SK-N-MC (cell line): Measurements from ENCODE around the gene TRAPPC3.

Source experiments
- DNase-seq: peaks from one replicate; pipeline ENCODE4 v3.0.0-alpha.2; 2011; ENCODE audit warnings: low read depth, low spot score
- H3K27ac ChIP-seq: fragments of 200-600 bp; sonication (generic); 2 replicates; pipeline ENCODE4 v1.5.1; 2016; ENCODE audit warnings: mixed run types
- H3K36me3 ChIP-seq: fragments of 200-600 bp; sonication (generic); 2 replicates; pipeline ENCODE4 v1.6.1; 2017; ENCODE audit warnings: antibody characterized with exemption, low read length, mixed read lengths; ENCODE audit not compliant: insufficient read depth
- H3K4me3 ChIP-seq: fragments of 200-600 bp; sonication (generic); 2 replicates; pipeline ENCODE4 v1.5.1; 2016
- H3K9ac ChIP-seq: fragments of 200-600 bp; sonication (generic); 2 replicates; pipeline ENCODE4 v1.8.0; 2017; ENCODE audit warnings: mixed run types, mixed read lengths; ENCODE audit not compliant: insufficient read length
- H3K9me3 ChIP-seq: fragments of 200-600 bp; sonication (generic); 2 replicates; pipeline ENCODE4 v1.6.1; 2017; ENCODE audit warnings: low read depth, mild to moderate bottlenecking, antibody characterized with exemption, low read length, moderate library complexity, mixed read lengths
- EZH2 ChIP-seq: fragments of 200-600 bp; sonication (generic); IDR thresholded peaks from one replicate; pipeline ENCODE4 v1.6.1; 2017; ENCODE audit warnings: antibody characterized with exemption
- FOXP2 ChIP-seq: optimal IDR thresholded peaks from 2 replicates; pipeline ENCODE3; 2011; ENCODE audit warnings: mild to moderate bottlenecking, moderate library complexity; ENCODE audit not compliant: insufficient read depth; ENCODE audit errors: extremely low read length, control extremely low read depth
- POLR2AphosphoS5 ChIP-seq: IDR thresholded peaks from 2 replicates; pipeline ENCODE4 v1.6.1; 2012; ENCODE audit warnings: mild to moderate bottlenecking, low read depth, low read length, borderline replicate concordance

The TRAPPC3 gene

DNA sequence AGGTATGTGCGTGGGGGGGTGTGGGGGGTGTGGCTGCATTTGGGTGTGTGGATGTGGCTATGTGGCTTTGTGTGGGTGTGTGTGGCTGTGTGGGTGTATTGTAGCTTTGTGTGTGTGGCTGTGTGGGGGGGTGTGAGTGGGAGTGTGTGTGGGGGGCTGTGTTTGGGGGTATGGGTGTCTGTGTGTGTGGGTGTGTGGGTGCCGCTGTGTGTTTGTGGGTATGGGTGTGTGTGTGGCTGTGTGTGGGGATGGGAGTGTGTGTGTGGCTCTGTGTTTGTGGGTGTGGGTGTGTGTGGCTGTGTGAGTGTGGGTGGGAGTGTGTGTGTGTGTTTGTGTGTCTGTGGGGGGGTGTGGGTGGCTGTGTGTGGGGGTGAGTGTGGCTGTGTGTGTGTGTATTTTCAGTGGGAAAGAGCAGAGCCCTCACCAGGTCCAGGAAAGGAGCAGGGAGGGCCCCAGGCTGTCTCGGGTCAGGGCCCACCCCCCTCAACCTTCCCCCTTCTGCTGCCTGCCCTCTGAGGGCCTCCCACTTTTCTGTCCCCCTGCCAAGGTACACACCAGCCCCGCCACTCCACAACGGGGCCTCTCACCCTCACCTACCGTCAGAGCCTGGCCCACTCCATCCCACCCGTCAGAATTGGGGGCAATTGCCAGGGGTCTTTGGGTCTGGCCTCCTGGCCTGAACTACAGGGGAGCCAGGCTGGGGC, 22.3 kb downstream of the TRAPPC3 start:
- TF ChIP-seq EZH2 (no peak), POLR2AphosphoS5 (no peak), FOXP2 (no peak)
- no peaks in the 10 kb centered on the region for H3K9me3 ChIP-seq
- H3K4me3 ChIP-seq, result no peak overlapping the region
- no peak overlapping the region for H3K27ac ChIP-seq
- H3K36me3 ChIP-seq, result no peaks in the 10 kb centered on the region
- no peak for DNase-seq
- H3K9ac ChIP-seq, result no peak overlapping the region

DNA sequence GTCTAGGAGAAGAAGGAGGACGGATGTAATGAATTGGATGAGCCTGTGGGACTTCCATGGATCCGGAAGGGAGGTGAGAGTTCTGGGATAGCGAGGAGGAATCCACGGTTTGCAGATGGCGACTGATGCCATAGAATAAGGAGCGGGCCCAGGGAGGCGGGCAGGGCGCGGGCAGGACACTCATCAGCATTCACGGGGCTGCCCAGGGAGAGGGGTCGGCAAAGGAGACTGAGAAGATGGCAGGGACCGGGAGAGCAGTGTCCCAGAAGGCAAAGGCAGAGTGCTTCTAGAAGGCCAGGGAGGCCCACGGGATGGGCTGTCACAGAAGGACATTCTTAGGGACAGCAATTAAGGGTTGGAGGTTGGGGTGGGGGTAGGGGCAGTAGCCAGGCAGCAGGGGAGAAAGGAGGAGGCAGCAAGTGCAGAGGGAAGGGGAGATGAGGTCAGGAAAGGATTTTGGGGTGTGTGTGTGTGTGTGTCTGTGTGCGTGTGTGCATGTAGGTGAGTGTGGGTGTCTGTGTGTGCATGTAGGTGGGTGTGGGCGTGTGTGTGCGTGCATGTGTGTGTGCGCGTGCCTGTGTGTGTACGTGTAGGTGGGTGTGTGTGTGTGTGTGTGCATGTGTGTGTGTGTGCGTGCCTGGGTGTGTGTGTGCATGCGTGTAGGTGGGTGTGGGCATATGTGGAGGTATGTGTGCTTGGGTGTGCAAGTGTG, 23.1 kb downstream of the TRAPPC3 start:
- no peak overlapping the region for H3K9ac ChIP-seq
- TF ChIP-seq EZH2, result no peak
- TF ChIP-seq FOXP2, result no peak
- no peak for TF ChIP-seq POLR2AphosphoS5

DNA sequence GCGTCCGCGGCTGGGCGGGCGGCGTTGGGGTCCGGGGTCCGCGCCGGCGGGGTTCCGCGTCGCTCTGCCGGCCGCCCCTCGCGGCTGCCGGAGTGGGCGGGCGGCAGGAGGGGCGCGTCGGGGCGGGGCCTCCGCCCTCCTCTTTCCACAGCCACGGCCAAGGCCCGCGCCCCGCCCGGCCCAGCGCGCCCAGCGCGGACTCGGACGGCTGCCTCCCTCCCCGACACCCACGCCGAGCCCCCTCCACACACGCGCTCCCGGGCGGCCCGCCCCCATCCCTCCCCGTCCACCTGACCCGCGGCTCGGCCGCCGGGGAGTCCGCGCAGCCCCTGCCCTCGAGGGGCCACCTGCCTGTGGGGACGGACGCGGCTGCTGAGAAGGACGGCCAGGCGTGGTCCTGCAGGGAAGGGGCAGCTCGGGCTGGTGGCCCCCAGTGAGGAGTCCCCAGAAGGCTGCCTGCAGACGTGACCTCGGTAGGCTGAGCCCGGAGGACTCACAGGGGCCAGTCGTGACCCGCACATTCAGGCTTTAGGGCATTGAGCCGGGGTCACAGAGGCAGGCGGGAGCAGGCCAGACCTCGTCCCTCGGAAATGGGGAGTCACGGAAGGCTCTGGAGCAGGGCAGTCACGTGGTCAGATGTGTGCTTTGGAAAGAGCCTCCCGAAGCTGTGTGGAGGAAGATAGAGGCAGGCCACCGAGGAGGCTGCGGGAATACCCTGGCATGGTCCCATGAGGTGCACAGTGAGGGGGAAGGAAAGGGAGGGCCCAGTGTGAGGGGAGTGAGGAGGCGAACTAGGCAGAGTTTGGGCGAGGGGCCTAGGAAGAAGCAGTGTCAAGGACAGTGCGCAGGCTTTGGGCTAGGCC, 23.9 kb downstream of the TRAPPC3 start, which contains the start of gene COL8A2:
TSS of gene COL8A2 (minus strand) at position 94 of the 863 bp plus-strand sequence. CDS start 24,980 bp downstream, outside the sequence.
- no peak within 1 kb of the TSS for H3K4me3 ChIP-seq
- no peak within 1 kb of the TSS for H3K9ac ChIP-seq
- DNase-seq, result no peak
- H3K27ac ChIP-seq, result no peak within 1 kb of the TSS
- no peaks in the 10 kb centered on the region for H3K9me3 ChIP-seq
- H3K36me3 ChIP-seq, result no peaks in the 10 kb centered on the region
- TF ChIP-seq EZH2, result no peak
- TF ChIP-seq FOXP2, result no peak
- TF ChIP-seq POLR2AphosphoS5, result no peak

More for the DNA sequence above, 23.1 kb downstream of the TRAPPC3 start:
- Histone ChIP-seq H3K9me3 (no peaks in the 10 kb centered on the region), H3K4me3 (no peak overlapping the region), H3K27ac (no peak overlapping the region), H3K36me3 (no peaks in the 10 kb centered on the region)
- no peak for DNase-seq

DNA sequence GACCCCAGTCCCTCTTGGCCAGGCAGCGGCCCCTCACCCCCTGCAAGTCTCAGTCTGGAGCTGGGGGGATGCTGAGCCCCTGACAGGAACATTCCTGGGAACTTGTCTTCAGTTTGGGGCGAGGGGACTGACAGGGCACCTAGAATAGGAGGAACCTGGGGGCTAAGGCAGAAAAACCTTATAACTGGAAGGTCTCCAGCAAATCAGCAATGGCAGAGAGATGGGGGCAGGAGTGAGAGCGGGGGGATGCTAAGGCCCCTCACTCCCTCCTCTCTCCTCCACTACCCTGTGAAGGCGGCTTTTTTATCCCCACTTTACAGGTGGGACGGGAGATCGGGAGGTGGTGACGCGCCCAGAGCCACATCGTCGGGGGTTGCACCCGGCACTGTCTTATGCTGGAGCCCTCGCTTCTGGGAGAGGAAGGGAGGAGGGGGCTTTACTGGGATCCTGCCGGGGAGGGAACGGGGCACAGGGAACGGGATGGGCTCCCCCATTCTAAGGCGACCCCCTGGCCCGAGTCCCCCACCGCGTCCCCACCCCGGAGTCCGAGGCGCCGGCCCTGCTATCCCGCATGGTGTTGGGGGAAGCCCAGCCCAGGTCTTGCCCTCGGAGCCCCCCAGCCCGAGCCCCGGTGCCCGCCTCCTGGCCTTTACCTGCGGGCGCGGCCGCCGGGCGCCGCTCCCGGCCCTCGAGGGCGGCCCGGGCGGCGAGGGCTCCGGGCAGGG, 24.7 kb downstream of the TRAPPC3 start:
- H3K9ac ChIP-seq, result no peak overlapping the region
- TF ChIP-seq EZH2 (no peak), POLR2AphosphoS5 (no peak)
- DNase-seq, result no peak
- no peaks in the 10 kb centered on the region for H3K9me3 ChIP-seq
- no peak overlapping the region for H3K27ac ChIP-seq
- no peaks in the 10 kb centered on the region for H3K36me3 ChIP-seq
- no peak overlapping the region for H3K4me3 ChIP-seq

DNA sequence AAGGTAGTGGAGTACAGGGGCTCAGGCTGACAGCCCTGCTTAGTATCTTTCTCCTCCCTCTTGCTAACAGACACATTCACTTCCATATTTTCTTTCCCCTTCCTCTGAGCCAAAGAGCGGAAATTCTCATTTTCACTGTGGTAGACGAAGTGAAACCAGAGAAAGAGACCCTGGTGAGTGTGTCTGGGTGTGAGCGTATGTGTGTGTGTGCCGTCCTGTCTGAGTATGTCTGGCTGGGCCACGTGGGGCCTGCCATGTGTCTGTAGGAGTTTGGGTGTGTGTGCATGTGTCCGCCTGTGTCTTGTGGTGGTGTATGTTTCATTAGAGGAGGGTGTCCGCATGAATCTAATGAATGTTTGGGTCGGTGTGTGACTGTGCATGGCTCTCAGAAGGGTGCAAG, 25.9 kb downstream of the TRAPPC3 start:
- no peak for TF ChIP-seq EZH2
- no peak for TF ChIP-seq POLR2AphosphoS5
- no peak for TF ChIP-seq FOXP2
- Histone ChIP-seq H3K27ac (no peak overlapping the region), H3K36me3 (no peaks in the 10 kb centered on the region), H3K4me3 (no peak overlapping the region), H3K9ac (no peak overlapping the region), H3K9me3 (no peaks in the 10 kb centered on the region)
- DNase-seq, result no peak

DNA sequence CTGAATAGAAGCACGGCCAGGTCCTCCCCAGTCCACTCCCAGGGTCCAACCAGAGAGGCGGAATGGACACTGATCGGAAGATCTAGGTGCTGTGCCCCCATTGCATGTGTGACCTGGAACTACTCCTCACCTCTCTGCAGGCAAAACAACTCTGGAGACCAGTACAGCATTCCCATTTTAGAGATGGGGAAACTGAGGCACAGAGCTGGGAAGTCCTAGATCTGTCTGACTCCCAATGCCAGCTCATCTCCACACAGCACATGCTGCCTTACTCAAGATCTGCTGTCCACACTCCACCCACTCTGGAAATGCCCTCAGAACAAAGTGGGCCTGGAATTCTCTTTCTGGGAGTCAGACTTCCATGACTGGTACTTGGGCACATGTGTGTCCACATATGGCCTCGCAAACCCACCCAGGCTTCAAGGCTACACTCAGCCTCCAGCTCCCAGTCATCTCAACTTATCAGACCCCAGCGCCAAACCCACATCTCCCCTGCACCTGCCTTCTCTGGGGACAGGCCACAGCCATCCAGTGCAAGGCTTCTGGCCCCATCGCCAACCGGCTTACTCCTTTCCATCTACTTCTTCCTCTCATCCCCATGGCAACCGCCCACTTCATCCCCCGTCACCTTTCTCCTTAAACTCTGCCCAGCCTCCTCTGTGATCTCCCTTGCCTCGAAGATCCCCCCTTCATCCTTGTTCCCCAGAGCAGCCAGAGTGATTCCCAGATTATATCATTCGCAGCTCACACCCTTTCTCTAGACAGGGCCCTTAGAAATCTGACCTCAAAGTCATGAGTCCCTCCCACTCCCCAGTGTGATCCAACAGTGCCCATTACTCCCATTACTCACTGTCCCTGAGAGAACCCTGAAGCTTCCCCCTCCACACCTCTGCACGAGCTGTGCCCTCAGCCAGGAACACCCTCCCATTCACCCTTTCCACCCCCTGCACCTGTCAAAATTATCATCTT, 26.9 kb downstream of the TRAPPC3 start:
- TF ChIP-seq FOXP2 (no peak), POLR2AphosphoS5 (no peak)
- Histone ChIP-seq H3K36me3 (no peaks in the 10 kb centered on the region), H3K4me3 (no peak overlapping the region), H3K9me3 (no peaks in the 10 kb centered on the region), H3K9ac (no peak overlapping the region), H3K27ac (no peak overlapping the region)
- no peak for DNase-seq

DNA sequence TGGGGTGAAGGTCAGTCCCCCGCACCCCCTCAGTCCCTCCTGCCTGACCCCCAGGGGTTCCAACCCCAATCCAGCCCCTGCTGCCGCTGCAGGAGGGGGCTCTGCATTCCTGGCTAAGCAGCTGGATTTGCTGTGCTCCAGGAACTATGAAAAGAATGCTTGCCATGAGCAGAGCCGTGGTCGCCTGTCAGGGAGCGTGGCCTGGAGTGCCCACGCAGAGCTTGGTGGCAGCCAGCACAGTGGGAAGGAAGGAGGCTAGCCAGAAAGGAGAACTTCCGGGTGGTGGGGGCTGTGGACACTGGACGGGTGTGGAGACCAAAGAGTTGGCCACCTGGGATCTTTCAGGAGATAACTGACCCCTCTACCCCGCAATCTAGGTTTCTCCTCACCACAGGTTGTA, 29.8 kb downstream of the TRAPPC3 start:
- DNase-seq, result no peak
- Histone ChIP-seq H3K9ac (no peak overlapping the region), H3K9me3 (no peaks in the 10 kb centered on the region), H3K27ac (no peak overlapping the region), H3K36me3 (no peaks in the 10 kb centered on the region), H3K4me3 (no peak overlapping the region)
- TF ChIP-seq POLR2AphosphoS5 (no peak), EZH2 (no peak), FOXP2 (no peak)
